AG10803 (cell line): ENCODE data around the gene EPHB1.

Experiments used
- DNase-seq: peaks from one replicate; pipeline ENCODE4 v3.0.0; 2010; ENCODE audit warnings: low read depth
- H3K4me3 ChIP-seq: 2 replicates; pipeline ENCODE4 v1.5.1; 2011; ENCODE audit warnings: mild to moderate bottlenecking, low read length, control low read depth
- TF ChIP-seq, protein P1 (sequence below): conservative IDR thresholded peaks from 2 replicates; pipeline ENCODE4 v1.5.1; 2011; ENCODE audit warnings: mild to moderate bottlenecking, low read length, control low read depth, inconsistent platforms

Gene EPHB1

DNA sequence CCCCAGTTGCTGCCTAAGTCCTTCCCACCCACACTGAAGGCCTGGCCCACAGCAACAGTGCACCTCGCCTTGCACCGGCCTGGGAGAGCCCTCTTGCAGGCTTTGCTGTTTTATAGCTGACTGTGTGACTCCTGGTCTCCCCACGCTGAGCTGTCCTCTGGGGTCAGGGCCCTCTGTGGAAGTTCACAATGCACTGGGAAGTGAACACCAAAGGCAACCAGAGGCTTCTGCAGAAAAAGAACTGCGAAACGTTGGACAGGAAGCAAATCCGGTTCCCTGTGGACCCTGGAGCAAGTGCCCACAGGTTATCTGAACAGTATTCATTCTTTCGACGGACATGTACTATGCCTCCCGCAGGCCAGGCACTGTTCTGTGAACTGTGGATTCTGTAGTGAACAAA, 737 bp upstream of the EPHB1 start:
- DNase-seq: no peak
- TF ChIP-seq, protein P1, sequence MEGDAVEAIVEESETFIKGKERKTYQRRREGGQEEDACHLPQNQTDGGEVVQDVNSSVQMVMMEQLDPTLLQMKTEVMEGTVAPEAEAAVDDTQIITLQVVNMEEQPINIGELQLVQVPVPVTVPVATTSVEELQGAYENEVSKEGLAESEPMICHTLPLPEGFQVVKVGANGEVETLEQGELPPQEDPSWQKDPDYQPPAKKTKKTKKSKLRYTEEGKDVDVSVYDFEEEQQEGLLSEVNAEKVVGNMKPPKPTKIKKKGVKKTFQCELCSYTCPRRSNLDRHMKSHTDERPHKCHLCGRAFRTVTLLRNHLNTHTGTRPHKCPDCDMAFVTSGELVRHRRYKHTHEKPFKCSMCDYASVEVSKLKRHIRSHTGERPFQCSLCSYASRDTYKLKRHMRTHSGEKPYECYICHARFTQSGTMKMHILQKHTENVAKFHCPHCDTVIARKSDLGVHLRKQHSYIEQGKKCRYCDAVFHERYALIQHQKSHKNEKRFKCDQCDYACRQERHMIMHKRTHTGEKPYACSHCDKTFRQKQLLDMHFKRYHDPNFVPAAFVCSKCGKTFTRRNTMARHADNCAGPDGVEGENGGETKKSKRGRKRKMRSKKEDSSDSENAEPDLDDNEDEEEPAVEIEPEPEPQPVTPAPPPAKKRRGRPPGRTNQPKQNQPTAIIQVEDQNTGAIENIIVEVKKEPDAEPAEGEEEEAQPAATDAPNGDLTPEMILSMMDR: no peak
- no peak overlapping the region for H3K4me3 ChIP-seq

DNA sequence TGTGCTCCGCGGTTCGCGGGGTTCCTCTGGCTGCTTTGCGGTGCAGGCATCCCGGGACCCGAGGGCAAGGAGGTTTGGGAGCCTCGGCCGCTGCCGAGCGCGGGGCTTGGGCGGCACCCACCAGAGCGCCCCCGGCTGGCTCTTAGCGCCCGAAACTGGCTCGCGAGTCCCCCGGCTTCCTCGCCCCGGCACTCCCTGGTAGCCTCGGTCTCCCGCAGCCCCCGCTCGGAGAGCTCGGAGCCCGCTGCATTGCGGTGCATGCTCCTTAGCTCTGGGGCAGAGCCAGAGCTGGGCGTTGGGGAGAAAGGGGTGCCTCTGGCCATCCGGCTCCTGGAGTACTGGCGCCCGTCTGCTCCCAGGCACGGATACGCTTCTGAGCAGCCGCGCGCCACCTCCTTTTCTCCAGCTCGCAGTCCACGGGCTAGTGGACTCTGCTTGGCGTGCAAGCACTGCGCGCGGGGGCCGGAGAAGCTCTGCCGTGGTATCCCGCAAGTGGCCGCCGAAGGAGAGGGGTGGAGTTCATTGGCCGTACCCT, 753 bp downstream of the EPHB1 start:
- peak overlapping the region; percentile 68 for H3K4me3 ChIP-seq
- DNase-seq: peak; percentile 52
- TF ChIP-seq, protein P1: 0 out of 2 replicates have a peak, but pooled peaks have one; percentile 10

DNA sequence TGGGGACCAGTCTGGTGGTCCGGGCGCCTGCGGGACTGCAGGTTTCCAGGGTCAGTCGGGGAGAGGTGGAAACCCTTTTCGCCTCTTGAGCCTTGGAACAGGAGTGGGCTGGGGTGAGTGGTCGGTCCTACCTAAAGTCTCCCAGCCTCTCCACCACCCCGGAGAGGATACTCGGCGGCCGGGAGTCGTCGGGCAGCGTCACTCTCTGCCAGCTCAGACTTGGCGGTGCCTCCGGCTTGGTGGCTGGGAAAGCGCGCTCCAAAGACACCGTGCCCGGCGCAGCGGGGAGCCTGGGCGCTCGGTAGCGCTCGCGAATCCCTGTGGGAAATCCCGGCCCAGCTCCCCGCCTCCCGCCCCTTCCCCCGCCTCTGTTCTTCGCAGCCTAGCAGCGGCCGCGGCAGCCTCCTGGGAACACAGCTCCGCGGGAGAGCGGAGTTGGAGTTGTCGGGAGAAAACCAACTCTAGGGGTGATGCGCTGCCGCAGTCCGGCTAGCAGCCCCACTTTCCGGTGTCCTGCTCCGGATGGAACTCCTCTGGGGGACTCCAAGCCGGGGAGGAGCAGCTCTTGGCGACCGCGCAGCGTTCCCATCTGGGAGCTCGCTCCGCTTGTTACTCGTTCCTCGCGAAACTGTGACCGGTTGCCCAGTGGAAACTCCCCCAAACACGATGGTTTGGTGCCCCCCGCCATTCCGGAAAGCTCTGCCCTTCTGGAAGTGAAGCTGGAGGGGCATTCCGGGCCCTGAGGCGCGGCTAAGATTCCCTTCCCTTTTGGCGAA, 1.4 kb downstream of the EPHB1 start:
- TF ChIP-seq, protein P1: no peak
- peak overlapping the region; percentile 68 for H3K4me3 ChIP-seq
- DNase-seq: peak; percentile 40

DNA sequence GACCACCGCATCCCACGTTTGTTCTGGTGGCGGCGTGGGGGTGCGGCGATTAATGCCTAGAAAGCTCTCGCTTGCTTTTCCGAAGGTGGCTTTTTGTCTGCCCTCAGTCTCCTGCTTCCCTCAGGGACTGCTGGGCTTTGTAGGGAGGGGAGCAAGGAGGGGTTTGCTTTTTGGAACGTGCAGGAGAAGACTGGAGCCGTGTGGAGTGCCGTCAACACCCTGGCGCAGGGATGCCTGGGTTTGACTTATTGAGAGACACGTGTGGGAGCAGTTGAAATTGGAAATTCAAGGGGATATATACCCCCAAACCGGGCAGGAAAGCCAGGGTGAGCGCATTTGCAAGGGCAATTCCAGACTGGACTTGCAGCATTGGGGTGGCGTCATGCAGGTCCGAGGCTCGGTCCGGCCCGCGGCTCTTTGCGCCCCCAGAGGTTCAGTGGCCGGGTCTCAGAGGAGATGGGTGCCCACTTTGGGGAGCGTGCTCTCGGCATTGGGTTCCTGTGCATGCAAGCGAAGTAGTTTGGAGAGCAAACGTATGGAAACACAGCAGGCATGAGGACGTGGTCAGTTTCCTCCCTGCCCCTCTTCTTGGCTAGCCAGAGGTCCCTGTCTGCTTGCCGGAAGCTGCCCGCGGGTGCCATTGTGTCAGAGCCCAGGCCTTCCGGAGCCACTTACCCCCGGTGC, 2.1 kb downstream of the EPHB1 start:
- DNase-seq: peak; percentile 11
- peak overlapping the region; percentile 68 for H3K4me3 ChIP-seq
- TF ChIP-seq, protein P1: no peak

DNA sequence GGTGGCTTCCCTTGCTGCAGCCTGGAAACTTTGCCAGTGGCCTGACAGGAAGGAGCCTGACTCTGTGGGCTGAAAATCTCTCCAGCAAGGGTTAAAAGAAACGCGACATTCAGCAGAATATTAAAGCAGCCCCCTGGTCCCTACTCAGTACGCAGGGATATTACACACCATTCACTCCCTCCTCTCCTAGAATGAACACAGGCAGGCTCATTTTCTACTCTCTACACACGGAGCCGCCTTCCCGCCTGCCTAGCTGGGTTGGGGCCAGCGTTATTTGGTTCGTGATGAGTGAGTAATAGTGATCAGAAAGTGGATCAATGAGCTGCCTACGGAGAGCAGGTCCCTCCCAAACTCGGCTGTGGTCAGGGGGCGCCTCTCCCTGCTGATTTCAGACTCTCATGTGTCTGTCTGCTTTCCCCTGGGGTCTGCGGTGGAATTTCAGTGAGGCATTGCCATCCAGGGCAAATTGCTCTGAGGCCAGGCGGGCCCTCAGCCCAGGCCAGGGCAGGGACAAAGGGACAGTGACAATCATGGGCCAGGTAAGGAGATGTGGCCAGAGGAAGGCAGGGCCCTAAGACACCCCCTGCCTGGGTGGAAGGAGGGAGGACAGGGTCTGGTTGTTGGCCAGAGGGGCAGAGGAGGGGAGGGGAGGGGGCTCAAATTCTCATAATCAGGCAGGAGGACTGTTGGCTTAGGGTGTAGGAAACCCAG, 2.8 kb downstream of the EPHB1 start:
- H3K4me3 ChIP-seq: peak overlapping the region; percentile 68; the same call in 1 of the 2 replicates
- no peak for DNase-seq
- TF ChIP-seq, protein P1: no peak

DNA sequence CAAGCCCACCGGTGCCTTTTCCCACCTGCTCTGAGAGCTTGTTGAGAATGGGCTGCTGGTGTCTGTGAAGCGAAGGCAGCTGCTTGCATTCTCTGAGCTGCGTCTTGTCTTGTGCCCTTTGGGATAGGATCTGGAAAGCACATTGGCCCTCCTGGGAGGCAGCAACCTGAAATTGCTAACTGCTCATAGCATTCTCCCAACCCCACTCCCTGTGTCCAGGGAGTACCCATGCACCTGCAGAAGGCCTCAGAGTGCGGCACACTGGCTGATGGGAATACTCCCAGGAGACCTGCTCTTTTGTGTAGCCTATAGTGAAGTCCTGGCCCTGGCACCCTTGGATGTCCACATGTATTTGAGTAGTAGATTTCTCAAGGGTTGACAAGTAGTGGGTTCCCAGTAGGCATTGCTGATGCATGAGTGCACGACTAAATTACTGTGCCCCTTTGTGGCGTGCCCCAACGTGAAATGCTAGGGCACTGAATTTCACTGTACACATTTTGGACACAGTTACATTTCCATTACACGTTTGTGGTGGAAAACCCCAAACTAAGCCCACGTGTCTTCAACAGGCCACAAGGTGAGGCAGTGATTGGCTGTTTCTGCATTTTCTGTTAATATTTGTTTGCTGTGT, 3.7 kb downstream of the EPHB1 start:
- no peak for DNase-seq
- H3K4me3 ChIP-seq: no peak overlapping the region
- TF ChIP-seq, protein P1: no peak
